DMS53 (cell line): ENCODE data around the gene MAGEL2.
"Not testable (repeated sequence)": the region's sequence is repeated elsewhere in the genome, so short reads cannot be mapped to it uniquely, and the experiment has no call there.

Experiments
- DNase-seq: peaks from one replicate; lab custom pipeline; 2025; lab: John Stamatoyannopoulos, UW

The MAGEL2 gene

DNA sequence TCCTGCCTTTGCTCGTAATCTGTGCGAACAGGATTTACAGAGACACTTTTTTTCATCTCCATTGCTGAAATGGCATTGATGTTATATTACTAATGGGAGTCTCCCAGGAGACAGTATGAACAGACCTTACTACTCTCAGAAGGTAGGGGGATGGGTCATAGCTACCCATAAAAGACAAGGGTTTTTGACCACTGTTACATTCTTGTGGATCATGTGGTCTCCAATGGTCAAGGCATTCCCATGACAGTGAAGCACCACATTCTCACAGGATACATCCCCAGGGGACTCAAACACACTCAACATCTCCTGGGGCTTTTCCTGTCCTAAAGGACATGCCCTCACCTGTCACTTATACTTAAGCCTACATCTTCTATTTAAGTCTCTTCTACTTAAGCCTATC, 41.4 kb downstream of the MAGEL2 start:
- DNase-seq, result no peak

GRCh38 chr15:23602124-23602523, 45.5 kb downstream of the MAGEL2 start:
- DNase-seq, result no peak

DNA sequence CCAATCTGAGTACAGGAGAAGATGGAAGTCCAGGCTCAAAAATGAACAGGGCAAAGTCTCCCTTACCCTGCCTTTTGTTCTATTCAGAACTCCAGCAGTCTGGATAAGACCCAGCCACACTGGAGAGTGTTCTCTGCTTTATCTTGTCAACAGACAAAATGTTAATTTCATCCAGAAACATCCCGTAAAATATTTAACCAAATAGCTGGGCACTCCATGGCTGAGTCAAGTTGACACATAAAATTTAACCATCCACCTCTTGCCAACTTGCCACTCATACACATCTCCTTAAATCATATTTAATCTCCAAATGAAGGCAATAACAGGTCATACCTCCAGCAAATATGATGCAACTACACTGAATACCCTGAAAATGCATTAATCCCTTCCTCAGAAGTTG, 48.6 kb downstream of the MAGEL2 start:
- DNase-seq, result no peak

DNA sequence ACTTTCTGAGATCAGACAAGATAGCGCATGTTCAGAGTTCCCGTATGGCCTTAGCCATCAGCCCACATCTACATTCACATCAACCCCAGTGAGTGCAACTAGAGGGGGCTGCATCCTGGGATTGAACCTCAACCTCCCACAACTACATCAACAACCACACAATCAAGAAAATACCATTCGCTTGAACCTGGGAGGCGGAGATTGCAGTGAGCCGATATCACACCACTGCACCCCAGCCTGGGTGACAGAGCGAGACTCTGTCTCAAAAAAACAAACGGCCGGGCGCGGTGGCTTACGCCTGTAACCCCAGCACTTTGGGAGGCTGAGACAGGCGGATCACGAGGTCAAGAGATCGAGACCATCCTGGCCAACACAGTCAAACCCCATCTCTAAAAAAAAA, 50.4 kb downstream of the MAGEL2 start:
- not testable (repeated sequence) for DNase-seq

GRCh38 chr15:23596736-23597135, 50.9 kb downstream of the MAGEL2 start:
- no peak for DNase-seq

GRCh38 chr15:23595368-23595767, 52.3 kb downstream of the MAGEL2 start:
- DNase-seq, result no peak

GRCh38 chr15:23594252-23594770, 53.4 kb downstream of the MAGEL2 start:
- DNase-seq, result no peak
